ENCODE measurements around the gene TBX10.
A peak's percentile ranks its signal among the peaks of the same experiment; 100 is the strongest.
"Not testable (repeated sequence)": the region's sequence is repeated elsewhere in the genome, so short reads cannot be mapped to it uniquely, and the experiment has no call there.

Gene TBX10

GRCh38 chr11:67599149-67599548, 40.4 kb downstream of the TBX10 start:
- DNase-seq (ENCODE audit: low read depth), result no peak

- DNase-seq (ENCODE audit: low read depth), result not testable (repeated sequence)
These were observed 41.6 kb downstream of the TBX10 start for GRCh38 chr11:67597963-67598362.

- not testable (repeated sequence) for DNase-seq (ENCODE audit: low read depth)
These were observed 42.1 kb downstream of the TBX10 start for GRCh38 chr11:67597458-67597857.

DNA sequence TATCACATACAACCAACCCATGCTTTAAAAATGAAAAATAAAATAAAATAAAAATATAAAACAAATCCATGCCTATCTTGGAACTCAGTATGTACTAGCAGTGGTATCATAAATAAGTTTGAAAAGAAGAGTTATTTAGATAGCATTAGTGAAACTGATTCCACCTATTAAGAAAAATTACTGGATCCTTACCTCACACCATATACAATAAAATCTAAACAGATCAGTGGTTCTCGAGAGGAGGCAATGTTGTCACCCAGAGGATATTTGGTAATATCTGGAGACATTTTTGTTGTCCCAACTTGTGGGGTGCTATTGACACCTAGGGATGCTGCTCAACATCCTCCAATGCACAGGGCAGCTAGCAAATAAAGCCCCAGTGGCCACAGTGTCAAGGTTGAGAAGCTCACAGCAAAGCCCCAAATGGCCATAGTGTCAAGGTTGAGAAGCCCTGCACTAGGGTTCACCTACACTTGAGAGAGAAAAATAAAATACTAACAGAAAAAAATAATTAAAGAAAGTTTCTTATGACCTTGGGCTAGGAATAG, 42.7 kb downstream of the TBX10 start:
- no peak for DNase-seq (ENCODE audit: low read depth)

GRCh38 chr11:67594480-67594879, 45.1 kb downstream of the TBX10 start:
- no peak for DNase-seq (ENCODE audit: low read depth)

GRCh38 chr11:67593565-67593905, 46.0 kb downstream of the TBX10 start:
- no peak for DNase-seq (ENCODE audit: low read depth)

DNA sequence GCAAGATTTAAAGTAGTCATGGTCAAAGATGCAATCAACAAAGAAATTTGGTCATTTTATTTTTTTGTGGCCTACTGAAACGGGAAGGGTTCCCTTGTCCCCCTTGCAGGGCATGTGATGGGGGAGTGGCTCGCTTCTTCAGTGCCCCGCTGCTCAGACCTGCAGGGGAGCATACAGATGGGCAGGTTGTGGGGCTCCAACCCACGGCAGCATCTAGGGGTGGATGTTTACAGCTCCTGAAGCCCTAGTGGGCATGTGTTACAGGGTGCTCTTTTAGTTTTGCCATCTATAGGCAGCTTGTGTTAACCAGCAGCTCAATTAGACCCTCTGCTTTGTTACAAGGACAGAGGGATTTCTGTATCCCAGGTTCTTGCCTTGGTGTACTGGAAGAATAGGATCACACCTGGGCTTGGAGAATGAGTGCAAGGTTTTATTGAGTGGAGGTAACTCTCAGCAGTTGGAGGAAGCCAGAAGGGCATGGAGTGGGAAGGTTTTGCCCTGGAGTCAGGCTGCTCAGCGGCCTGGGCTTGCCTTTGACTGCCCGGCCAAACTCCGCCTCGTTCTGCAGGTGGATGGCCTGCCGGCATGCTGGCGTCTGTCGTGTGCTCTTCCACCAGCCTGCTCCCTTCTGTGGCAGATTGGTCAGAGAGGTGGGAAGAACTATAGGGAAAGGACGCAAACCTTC, 46.5 kb downstream of the TBX10 start:
- DNase-seq (ENCODE audit: low read depth), result no peak

- not testable (repeated sequence) for DNase-seq (ENCODE audit: low read depth)
These were observed 50.6 kb downstream of the TBX10 start for GRCh38 chr11:67588899-67589415.

DNA sequence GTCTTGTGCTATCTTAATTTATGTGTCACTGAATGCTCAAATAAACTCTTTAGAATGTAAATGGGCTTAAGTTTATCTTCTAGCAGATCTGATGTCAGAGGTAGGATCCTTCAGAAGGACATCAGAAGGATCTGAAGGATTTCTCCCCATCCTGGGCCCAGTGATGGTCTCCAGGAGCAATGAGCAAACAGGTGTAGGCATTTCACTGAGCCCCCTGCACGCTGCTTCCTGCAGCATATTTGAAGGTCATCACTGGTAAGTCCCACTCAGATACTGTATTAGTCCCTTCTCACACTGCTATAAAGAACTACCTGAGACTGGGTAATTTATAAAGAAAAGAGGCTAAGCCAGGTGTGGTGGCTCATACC, 51.4 kb downstream of the TBX10 start:
- no peak for DNase-seq (ENCODE audit: low read depth)

DNA sequence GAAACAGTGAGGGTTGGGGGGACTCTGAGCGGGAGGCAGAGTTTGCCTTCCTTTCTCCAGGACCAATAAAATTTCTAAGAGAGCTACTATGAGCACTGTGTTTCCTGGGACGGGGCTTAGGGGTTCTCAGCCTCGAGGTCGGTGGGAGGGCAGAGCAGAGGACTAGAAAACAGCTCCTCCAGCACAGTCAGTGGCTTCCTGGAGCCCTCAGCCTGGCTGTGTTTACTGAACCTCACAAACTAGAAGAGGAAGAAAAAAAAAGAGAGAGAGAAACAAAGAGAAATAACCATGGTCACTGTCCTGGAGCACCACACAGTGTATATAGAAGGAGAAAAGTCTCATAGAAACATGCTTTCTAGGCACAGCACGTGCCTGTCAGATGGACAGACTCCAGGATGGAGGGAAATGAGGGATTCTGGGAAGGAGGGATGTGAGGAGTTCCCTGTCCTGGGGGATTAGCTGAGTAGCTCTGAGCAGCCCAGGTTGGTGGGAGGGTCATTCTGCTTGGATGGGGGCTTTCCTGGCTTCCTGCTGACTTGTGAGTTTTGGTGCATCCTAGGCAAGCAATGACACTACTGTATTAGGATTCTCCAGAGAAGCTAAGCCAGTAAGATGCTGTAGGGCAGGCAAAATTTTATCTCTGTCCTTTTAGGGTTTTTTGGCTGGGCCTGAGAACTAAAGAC, 52.9 kb downstream of the TBX10 start:
- DNase-seq (ENCODE audit: low read depth), result no peak

DNA sequence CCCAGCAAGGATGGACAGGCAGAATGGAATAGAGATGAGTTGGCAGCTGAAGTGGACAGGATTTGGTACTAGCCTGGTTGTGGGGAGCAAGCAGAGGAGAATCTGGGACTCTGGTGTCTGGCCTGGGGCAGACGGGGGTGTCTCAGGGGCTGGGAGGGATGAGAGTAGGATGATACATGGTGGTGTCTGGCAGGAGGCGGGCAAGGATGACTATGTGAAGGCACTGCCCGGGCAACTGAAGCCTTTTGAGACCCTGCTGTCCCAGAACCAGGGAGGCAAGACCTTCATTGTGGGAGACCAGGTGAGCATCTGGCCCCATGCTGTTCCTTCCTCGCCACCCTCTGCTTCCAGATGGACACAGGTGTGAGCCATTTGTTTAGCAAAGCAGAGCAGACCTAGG, 53.7 kb downstream of the TBX10 start:
- DNase-seq (ENCODE audit: low read depth), result no peak

DNA sequence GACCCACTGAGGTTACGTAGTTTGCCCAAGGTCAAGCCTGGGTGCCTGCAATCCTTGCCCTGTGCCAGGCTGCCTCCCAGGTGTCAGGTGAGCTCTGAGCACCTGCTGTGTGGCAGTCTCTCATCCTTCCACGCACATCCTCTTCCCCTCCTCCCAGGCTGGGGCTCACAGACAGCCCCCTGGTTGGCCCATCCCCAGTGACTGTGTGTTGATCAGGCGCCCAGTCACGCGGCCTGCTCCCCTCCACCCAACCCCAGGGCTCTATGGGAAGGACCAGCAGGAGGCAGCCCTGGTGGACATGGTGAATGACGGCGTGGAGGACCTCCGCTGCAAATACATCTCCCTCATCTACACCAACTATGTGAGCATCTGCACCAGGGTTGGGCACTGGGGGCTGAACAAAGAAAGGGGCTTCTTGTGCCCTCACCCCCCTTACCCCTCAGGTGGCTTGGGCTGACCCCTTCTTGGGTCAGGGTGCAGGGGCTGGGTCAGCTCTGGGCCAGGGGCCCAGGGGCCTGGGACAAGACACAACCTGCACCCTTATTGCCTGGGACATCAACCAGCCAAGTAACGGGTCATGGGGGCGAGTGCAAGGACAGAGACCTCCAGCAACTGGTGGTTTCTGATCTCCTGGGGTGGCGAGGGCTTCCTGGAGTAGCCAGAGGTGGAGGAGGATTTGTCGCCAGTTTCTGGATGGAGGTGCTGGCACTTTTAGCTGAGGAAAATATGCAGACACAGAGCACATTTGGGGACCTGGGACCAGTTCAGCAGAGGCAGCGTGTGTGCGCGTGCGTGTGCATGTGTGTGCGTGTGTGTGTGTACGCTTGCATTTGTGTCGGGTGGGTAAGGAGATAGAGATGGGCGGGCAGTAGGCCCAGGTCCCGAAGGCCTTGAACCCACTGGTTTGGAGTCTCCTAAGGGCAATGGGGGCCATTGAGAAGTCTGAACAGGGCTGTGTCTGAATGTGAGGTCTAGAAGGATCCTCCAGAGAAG, 54.4 kb downstream of the TBX10 start:
- DNase-seq (ENCODE audit: low read depth), result no peak

DNA sequence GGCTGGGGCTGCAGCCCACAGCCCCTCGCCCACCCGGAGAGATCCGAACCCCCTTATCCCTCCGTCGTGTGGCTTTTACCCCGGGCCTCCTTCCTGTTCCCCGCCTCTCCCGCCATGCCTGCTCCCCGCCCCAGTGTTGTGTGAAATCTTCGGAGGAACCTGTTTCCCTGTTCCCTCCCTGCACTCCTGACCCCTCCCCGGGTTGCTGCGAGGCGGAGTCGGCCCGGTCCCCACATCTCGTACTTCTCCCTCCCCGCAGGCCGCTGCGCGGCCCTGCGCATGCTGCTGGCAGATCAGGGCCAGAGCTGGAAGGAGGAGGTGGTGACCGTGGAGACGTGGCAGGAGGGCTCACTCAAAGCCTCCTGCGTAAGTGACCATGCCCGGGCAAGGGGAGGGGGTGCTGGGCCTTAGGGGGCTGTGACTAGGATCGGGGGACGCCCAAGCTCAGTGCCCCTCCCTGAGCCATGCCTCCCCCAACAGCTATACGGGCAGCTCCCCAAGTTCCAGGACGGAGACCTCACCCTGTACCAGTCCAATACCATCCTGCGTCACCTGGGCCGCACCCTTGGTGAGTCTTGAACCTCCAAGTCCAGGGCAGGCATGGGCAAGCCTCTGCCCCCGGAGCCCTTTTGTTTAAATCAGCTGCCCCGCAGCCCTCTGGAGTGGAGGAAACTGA, 55.2 kb downstream of the TBX10 start:
- DNase-seq (ENCODE audit: low read depth), result no peak

GRCh38 chr11:67583247-67584204, 56.0 kb downstream of the TBX10 start, which contains the start of gene GSTP1:
Gene GSTP1, plus strand, starts transcription at chr11:67583812. Its CDS starts 32 bp downstream, at chr11:67583844.
- peak; percentile 65 for DNase-seq (ENCODE audit: low read depth)

- DNase-seq (ENCODE audit: low read depth), result no peak
These were observed 57.6 kb downstream of the TBX10 start for GRCh38 chr11:67582011-67582410.

GRCh38 chr11:67581469-67581868, 58.1 kb downstream of the TBX10 start:
- no peak for DNase-seq (ENCODE audit: low read depth)

Data from T-helper 22 cell (primary cell).